ENCODE results near the gene ZFAND3.

ZFAND3 gene

DNA sequence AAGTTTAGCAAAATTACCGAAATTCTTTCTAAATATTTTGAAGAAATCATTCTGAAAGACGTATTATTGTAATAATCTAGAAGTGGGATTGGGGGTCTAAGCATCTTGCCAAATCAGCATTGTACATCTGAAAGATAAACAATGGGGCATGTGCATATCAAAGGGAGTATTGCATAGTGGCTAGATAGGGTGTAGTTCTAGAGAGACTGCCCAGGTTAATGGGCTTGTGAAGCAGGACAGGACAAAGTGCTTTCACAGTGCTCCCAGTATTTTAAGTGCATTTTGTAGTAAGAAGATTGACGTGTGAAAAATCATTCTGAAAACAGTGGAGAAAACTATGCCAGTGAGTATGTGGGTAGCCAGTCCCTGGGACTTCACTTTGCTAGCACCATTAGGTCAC, 236.8 kb downstream of the ZFAND3 start:
- no peak for DNase-seq

DNA sequence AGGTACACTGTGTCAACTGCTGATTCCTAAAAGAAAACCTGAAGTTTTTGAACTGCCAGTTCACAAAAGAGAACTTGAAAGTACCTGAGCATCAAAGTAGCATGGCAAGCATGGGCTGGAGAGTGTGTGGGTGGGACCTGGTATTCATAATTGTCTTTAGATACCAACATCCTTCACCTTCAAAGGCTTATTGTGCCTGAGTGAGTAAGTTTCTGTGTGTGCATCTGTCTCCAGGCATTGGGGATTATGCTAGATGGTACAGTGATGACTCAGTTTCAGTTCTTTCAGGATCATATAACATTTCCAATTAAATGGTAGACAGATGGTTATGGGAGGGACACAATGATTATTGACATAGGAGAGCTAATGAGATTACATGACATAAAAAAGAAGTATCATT, 238.5 kb downstream of the ZFAND3 start:
- no peak for DNase-seq

DNA sequence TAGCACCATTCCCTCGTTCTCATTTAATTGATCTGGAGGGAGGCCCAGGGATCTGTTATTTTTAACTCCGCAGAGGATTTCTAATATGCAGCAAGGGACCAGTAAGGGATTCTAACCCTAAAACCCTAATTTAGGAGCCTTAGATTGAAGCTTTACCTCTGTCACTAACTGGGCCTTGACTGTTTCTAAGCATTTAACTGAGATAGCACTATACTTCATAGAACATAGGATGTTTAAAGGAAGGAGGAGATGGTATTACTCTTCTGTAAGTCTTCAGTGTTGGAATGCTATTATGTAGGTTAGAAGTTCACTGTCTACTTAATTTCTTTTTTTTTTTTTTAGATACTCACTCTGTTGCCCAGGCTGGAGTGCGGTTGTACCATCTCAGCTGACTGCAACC, 242.5 kb downstream of the ZFAND3 start:
- DNase-seq: no peak

DNA sequence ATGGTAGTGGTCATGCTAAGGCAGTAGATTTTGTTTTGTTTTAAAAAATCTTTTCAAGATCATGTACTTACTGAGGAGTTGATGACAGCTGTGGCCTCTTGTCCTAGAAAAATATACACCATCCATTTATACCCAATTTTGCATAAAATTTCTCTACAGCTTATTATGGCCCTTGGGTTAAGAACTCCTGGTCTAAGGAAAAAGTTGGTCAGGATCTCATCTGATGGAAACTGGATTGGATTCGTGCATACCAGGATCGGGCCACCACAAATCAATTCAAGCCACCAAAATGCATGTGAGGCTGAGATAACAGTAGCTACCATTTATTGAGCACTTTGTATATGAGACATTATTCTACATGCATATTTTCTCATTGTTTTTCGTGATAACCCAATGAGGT, 244.4 kb downstream of the ZFAND3 start:
- DNase-seq: no peak

DNA sequence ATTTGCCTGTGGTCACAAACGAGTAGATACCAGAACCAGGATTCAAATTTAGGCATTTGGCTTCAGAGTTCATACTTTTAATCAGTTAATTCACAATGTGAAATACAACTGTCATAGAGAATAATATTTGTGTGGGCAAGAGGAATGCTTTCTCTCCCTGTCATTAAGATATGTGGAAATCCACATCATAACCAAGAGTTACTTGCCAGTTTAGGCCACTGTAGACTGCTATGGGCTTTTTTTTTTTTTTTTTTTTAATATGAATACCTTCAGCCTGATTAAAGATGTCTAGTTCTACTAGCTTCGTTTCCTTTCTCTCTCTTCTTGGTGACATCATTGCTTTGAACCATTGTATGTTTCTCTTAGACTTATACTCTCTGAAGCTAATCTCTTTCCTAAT, 244.9 kb downstream of the ZFAND3 start:
- no peak for DNase-seq

DNA sequence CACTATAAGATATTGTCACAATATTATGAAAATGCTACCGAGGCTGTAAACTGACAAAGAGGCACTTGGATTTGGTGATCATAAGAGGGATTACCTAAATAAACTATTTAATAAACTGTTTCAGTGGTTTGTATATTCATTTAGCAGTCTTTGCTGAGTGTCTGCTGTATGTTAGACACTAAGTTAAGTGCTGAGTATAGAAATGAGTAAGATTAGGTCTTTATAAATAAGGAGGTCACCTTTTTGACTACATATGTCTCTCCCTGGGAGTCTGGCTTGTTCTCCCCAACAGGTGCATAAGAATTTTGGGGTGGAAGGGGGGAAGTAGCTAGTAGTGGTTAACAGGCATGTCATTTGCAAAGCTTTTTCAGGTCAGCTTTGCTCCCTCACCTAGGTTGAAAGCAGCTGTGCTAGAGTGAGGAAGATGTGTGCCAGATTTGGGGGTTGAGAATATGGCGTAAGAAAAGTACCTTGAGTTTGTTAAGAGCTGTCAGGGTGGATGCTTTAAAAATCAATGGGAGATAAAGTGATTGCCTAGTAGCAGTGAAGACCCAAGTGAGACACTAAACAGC, 246.3 kb downstream of the ZFAND3 start:
- DNase-seq: no peak

DNA sequence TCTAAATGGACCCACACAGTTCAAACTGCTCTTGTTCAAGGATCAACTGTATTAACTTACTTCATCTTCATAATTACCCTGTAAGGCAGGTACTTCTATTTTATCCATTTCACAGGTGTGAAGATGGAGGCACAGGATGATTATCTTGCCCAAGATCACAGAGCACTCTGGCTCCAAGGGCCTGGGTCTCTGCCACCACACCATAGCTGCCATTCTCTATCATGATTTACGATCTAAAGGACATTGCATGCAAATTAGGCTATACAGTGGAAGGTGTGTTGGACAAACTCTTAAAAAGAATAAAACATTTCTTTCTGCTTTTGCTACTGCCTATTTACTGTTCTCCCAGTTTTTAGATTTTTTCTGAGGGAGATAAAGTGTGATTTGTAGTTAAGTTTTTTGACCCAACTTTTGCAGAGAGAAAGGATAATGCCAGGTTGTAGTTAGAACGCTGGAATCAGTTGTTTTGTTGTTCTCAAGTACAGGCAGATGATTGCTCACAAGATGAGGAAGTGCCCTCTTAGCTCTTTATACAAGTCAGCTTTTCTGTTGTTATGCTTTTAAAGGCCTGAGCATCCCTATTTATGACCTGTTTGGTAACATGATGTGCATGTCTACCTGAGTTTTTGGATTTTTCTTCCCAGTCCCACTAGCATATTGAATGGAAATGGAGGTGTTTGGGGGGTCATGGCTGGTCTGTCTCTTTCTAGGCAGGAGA, 247.9 kb downstream of the ZFAND3 start:
- DNase-seq: no peak

DNA sequence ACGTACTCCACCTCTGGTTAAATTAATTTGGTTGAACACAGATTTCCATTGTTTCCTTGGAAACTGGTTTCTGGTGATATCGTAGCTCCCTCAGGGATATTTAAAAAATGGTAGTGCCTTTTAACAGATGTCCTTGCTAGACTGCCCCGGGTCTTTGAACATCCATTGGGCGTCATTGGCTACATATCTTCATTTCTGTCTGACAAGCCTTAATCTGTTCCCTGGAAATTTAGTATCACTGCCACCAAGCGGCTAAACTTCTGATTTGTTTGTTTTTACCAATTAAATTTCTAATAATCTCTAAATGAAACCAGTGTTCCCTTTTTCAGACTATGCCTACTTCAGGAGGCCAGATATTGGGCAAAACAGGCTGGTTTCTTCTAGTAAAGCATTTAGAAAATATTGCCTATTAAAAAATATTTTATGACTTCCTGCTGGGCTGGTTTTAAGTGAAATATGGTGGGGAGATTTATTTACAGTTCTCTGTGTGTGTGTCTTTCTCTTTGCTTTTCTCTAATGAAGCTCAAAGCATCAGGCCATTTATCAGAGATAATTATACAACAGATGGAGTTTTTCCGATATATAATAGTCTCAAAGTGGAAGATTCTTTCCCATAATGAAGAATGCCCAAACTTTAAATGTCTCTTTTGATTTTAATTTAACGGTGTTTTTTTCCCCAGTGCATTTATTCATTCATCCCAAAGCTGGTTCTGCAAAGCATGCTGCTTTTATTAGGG, 249.5 kb downstream of the ZFAND3 start:
- no peak for DNase-seq

DNA sequence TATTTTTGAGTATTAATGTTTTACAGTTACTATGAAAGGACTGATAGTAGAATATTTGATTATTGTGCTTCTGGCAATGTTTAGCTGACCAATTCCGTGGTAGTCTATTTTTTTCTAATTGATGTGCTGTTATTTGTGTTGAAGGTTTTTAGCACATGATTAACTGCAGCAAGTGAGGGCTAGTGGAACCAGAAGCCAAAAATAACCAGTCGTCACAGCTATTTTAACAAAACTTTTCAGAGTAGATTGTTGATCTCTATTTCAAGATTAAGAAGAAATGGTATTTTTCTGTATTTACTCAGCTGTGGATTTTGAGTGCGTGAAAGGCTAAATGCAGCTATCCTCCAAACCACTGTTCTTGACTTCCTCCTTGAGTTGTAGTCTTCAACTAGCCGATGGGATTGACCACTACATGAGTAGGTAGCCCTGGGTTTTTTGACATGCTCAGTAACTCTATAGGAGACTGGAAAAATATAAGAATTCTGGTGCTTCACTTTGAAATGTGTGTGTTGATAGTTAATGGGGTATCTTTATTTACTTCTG, 258.0 kb downstream of the ZFAND3 start:
- no peak for DNase-seq

DNA sequence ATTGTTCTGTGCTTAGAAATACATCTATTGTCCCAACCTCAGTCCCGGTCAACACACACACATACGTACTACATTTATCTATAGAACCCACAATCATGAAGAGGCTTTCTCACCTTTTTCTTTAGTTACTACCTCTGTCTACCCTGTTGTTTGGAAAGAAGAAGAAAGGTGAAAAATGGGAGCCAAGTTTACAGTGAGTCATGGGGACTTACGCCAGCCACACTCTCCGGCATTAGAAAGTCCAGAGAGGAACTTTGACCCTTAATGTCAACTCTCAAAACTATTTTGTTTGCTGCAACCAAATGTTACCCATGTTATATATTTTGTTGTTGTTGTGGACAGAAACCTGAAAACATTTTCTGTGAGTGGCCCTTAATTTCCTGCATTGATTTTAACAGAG, 259.1 kb downstream of the ZFAND3 start:
- DNase-seq: no peak

DNA sequence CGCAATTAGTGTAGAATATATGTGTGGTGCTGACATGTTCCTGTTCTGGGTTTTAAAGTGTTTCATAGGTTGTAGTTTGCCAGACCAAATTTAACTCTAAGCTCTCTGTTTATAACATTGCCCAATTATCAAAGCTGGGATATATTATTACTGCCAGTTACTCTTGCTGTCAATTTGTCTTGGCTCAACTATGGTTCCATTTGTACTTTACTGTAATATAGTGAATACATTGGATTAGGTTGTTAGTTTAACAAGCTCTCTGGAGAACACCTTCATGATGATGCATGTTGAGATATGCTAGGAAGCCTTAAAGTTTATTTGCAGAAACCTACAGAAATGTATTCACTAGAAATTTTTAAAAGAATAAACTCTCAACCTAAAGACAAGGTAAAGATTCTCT, 259.6 kb downstream of the ZFAND3 start:
- no peak for DNase-seq

DNA sequence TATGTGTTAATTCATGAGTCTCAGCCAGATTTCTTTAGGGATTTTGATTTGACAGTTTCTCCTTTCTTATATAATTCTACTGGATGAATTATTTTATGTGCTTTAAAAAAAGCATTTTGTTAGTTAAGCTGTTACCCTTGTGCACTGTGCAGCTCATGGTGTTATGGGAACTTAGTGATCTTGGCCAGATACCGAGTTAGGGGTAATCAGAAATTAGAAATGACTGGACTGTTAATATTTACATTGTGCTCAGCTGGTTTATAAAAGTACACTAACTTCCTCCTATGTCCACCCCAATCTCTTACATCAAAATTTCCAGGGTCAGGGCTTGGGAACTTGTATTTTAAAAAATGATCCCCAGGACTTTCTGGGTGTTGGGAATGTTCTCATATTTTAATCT, 260.0 kb downstream of the ZFAND3 start:
- no peak for DNase-seq

DNA sequence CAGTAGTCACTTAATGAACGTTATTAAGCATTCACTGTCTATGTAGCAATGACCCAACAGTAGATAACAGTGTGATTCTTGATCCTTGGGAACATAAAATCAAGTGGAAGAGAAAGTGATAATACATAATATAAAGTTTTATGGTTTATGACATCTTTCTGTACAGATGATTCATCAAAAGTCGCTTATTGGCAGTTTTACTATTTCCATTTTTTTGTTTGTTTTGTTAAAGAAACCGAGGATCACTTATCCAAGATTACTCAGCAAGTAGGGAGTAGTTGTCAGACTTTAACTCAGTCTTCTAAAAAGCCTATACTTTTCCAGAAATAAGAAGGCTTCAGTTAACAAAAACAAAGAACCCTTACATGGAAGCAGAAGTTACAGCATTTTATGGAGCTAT, 260.8 kb downstream of the ZFAND3 start:
- no peak for DNase-seq

DNA sequence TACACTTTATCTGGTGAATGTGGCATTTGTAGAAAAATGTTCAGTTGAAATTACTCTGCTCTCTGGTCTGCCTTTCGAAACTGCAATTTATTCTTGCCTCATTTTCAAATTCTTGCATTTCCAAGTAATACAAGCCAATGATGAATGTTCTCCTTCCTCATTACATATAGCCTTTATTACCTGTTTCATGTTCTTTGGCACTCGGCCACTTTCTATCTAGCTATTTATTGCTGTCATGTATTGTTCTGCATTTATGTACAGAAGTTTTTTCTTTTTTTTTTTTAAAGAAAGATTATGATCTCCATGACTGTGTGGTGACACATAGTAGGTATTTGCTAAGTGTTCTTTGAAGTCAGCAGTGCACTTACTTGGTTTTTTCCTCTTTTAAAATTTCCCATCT, 261.4 kb downstream of the ZFAND3 start:
- no peak for DNase-seq

DNA sequence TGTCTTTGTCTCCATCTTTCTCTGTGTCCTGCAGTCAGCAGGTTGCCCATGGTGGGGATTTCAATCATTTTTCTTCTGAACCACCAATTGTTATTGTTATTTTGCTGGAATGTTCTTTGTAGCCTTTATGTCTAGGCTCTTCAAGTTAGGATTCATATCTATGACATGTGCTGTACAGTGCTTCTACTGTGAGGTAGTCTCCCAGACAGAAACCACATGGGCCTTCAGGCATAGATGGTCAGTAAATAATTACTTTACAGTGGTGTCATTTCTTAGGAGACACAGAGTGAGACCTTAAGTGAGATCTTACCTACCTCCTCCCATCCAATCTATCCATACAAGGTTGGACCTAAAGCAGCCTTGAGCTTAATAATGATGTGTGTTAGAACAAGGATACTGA, 265.5 kb downstream of the ZFAND3 start:
- DNase-seq: no peak

DNA sequence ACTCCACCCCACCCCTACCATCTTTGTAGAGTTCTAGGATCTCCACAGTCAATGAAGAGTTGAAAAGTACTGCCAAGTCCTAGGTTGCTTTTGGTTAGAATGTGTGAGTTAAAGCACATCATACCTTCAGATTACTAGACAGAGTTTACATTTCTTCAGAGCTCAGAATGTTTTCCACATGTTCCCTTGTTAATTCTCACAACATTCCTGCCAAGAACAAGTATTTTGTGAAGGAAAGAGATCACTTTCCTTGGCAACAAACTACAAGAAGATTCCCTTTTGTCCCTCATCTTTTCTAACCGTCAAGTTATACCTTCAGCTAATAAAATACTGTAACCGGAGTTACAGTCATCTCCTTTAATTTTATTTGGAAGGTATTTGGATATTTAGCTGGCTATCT, 266.8 kb downstream of the ZFAND3 start:
- DNase-seq: no peak

DNA sequence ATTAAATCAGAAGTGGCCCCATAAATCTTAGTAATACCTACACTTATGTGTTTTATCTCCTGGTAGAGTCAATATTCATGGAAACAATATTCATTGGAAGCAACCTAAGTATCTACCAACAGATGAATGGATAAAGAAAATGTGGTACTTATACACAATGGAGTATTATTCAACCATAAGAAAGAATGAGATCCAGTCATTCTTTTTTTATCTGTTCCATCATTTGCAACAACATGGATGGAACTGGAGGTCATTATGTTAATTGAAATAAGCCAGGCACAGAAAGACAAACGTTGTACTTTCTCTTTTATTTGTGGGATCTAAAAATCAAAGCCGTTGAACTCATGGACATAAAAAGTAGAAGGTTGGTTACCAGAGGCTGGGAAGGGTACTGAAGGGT, 268.5 kb downstream of the ZFAND3 start:
- DNase-seq: no peak

DNA sequence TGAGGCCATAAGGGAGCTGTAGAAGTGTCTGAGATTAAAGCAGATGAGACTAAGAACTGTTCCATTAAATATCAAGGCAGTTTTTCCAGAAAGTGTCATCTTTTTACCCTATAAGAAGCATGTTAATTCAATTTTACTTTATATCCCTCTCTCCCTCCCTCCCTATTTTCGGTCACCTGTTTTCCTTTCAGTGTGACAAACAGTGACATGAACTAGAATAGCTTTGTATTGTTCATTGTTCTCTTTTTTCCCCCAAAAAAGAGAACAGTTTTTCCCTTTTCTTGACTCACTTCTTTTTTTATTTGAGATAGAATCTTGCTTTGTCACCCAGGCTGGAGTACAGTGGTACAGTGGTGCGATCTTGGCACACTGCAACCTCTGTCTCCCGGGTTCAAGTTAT, 269.3 kb downstream of the ZFAND3 start:
- no peak for DNase-seq

DNA sequence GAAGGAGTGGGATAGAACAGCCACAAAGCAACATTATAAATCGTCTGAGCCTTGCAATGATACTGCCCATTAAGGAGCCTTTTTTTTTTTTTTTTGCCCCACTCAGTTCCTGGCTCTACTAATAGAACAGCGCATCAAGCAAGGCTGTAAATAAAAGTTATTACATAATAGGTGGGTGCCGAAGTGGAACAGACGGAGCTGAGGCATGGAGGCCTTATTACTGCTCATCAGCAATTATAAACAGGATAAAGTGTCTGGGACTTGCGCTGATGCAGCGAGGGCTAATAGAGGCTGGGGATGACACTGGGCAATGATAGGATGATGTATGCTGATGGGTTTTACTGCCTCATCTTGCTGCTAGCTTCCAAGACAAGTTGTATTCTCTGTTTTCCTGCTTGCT, 272.1 kb downstream of the ZFAND3 start:
- DNase-seq: no peak

DNA sequence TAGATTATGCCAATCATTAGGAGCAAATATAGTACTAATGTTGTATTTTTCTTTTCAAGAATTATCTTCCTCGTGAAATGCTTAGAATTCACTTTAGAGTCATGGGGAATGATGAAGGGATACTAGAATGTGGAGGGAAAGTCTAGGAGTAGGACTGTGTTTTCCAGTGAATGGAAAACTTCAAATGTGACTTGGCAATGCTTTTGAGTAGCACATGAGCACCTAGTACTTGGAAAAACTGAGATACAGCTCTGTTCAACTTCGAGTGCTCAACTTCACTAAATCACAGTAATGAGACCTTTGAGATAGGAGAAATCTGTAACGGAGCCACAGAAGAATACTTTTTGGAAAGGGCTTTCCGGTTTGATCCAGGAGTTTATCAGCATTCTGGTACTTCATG, 272.9 kb downstream of the ZFAND3 start:
- DNase-seq: no peak

DNA sequence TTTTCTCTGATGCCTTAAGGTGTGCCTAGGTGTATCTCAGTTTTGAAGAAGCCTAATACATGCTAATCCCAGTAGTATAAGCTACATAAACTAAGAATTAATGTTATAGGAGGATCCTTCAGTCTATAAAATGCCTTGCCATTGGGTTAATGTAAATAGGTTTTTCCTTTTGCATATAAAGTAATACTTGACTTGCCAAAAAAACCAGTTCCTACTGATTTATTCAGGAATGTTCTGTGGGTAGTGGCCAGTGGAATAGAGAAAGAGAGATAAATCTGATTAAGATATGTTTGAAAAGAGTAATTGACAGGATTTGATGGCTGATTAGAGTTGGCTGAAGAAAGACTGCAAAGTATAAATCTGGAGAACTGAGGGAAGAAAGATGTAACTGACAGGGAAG, 273.4 kb downstream of the ZFAND3 start:
- DNase-seq: no peak

DNA sequence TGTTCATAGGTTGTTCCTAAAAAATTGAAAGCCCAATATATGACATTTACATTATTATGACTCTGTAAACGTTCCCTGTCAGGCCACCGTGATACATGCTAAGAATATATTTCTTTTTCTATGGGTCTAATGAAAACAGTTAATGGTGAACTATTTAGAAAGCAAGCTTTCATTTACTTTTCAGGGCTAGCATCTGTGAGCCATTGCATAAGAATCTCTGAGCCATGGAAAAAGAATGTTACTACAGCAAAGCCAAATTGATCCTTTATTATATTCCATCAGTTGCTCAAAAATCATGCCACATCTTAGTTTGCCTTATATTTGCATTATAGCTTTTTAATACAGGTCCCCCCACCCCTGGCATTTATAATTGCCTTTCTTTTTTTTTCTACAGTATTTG, 275.5 kb downstream of the ZFAND3 start:
- DNase-seq: no peak

DNA sequence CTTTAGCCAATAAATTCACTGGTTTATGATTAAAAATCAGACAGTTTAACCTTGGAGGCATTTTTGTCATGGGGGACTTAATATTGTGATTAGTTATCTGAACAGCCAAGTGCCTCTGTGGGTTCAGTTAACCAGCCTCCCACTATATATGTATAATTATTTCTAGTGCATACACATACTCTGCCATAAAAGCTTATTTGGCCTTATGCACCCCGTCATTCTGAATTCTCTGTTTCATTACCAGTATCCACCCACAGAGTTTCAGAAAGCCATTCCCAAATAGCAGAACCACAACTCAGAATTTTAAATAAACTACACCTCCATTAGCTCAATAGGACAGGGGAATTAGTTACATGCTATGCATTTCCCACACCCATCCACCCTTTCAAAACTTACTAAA, 279.7 kb downstream of the ZFAND3 start:
- DNase-seq: no peak

DNA sequence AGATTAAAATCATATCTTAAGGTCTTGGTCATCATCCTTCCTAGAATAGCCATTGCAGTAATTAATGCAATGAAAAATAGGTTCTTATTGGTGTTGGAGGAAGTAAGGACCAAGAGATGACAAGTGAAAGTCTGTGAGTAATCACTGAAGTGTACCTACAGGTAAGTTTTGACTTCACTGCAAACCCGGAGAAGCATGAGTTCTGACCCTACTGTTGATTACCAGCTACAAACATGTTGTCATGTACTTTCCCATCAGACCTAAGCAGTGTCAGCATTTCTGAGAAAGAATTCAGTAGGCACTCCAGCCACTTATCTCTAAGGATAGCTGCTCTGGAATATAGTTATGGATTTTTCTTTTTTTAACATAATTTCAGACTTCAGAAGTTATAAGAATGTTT, 280.9 kb downstream of the ZFAND3 start:
- DNase-seq: no peak

Measured in activated CD4-positive, alpha-beta T cell treated with anti-CD3 and anti-CD28 coated beads for 1 hour (primary cell).